ENCODE results near the gene PLPP1.

The PLPP1 gene

GRCh38 chr5:55429613-55430253 lies 105.0 kb downstream of the PLPP1 start:
- in situ Hi-C loops (cut with MboI; ENCODE audit: low pct_unique_long_range_greater_than_20kb, low sequenced_read_pairs, unreplicated experiment), result no loop called here
- no peak for DNase-seq (ENCODE audit: low spot score)
- TF ChIP-seq CTCF (IDR thresholded peaks at IDR 0.05; ENCODE audit: extremely low read depth, insufficient read depth, missing control alignments), result no peak

GRCh38 chr5:55429221-55429612 lies 105.5 kb downstream of the PLPP1 start:
- in situ Hi-C loops (cut with MboI; ENCODE audit: low pct_unique_long_range_greater_than_20kb, low sequenced_read_pairs, unreplicated experiment), result no loop called here
- no peak for TF ChIP-seq CTCF (IDR thresholded peaks at IDR 0.05; ENCODE audit: extremely low read depth, insufficient read depth, missing control alignments)

GRCh38 chr5:55427157-55427556 lies 107.6 kb downstream of the PLPP1 start:
- no peak for TF ChIP-seq CTCF (IDR thresholded peaks at IDR 0.05; ENCODE audit: extremely low read depth, insufficient read depth, missing control alignments)
- DNase-seq (ENCODE audit: low spot score), result no peak
- in situ Hi-C loops (cut with MboI; ENCODE audit: low pct_unique_long_range_greater_than_20kb, low sequenced_read_pairs, unreplicated experiment), result no loop called here

More at GRCh38 chr5:55429221-55429612, 105.5 kb downstream of the PLPP1 start:
- DNase-seq (ENCODE audit: low spot score), result no peak

DNA sequence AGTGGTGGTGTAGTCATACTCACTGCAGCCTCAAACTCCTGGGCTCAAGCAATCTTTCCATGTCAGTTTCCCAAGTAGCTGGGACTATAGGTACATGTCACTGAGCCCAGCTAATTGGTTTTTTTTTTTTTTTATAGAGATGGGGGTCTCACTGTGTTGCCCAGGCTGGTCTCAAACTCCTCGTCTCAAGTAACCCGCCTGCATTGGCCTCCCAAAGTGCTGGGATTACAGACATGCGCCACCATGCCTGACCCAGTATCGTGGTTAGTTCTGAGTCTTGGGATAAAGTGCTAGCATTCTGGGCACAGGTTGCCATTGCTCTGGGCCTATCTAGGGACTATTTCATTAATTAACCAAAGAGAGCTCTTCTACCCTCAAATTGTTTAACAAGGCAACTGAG lies 108.3 kb downstream of the PLPP1 start:
- in situ Hi-C loops (cut with MboI; ENCODE audit: low pct_unique_long_range_greater_than_20kb, low sequenced_read_pairs, unreplicated experiment), result no loop called here
- no peak for DNase-seq (ENCODE audit: low spot score)
- no peak for TF ChIP-seq CTCF (IDR thresholded peaks at IDR 0.05; ENCODE audit: extremely low read depth, insufficient read depth, missing control alignments)

- in situ Hi-C loops (cut with MboI; ENCODE audit: low pct_unique_long_range_greater_than_20kb, low sequenced_read_pairs, unreplicated experiment), result loop anchor here (25.0 kb wide), 1 partner anchor 266 kb away; no protein-coding TSS in a partner anchor
- TF ChIP-seq CTCF (IDR thresholded peaks at IDR 0.05; ENCODE audit: extremely low read depth, insufficient read depth, missing control alignments), result no peak
- peak; percentile 55 for DNase-seq (ENCODE audit: low spot score)
Observed at GRCh38 chr5:55421074-55421529, 113.7 kb downstream of the PLPP1 start.

- no peak for TF ChIP-seq CTCF (IDR thresholded peaks at IDR 0.05; ENCODE audit: extremely low read depth, insufficient read depth, missing control alignments)
- no peak for DNase-seq (ENCODE audit: low spot score)
- in situ Hi-C loops (cut with MboI; ENCODE audit: low pct_unique_long_range_greater_than_20kb, low sequenced_read_pairs, unreplicated experiment), result loop anchor here (25.0 kb wide), 1 partner anchor 268 kb away; no protein-coding TSS in a partner anchor
Observed at GRCh38 chr5:55418994-55419968, 115.5 kb downstream of the PLPP1 start.
